Endothelial cell of umbilical vein (primary cell): ENCODE data around the gene HMG20B.

Experiments used
- EZH2 ChIP-seq: IDR thresholded peaks from 2 replicates; pipeline ENCODE4 v1.6.1; 2012; ENCODE audit warnings: borderline replicate concordance, low read depth, mild to moderate bottlenecking, moderate library complexity, low read length, inconsistent platforms; ENCODE audit not compliant: severe bottlenecking
- JUN ChIP-seq: IDR thresholded peaks from 2 replicates; pipeline ENCODE4 v1.6.1; 2011; ENCODE audit warnings: borderline replicate concordance, low read depth; ENCODE audit not compliant: insufficient read length, insufficient read depth
- POLR2A ChIP-seq: IDR thresholded peaks from 2 replicates; pipeline ENCODE4 v1.6.1; 2012; ENCODE audit warnings: low read depth, mild to moderate bottlenecking, control low read depth, low read length
- POLR2AphosphoS5 ChIP-seq: IDR thresholded peaks from 2 replicates; pipeline ENCODE4 v1.6.1; 2012; ENCODE audit warnings: low read depth, mild to moderate bottlenecking, control low read depth, low read length, moderate library complexity; ENCODE audit not compliant: insufficient read depth
- TF ChIP-seq, protein P1 (sequence below), 2 donors: IDR thresholded peaks; 1 replicate in 1 of 2; 2 replicates in 1 of 2; pipeline ENCODE4 v1.5.1; 2011; ENCODE audit warnings: low read length in 2 of 2, mild to moderate bottlenecking in 2 of 2, moderate library complexity in 2 of 2, control low read depth in 1 of 2, inconsistent platforms in 1 of 2, low read depth in 1 of 2; ENCODE audit not compliant: insufficient read depth in 1 of 2; ENCODE audit errors: extremely low read depth in 1 of 2

DNA sequence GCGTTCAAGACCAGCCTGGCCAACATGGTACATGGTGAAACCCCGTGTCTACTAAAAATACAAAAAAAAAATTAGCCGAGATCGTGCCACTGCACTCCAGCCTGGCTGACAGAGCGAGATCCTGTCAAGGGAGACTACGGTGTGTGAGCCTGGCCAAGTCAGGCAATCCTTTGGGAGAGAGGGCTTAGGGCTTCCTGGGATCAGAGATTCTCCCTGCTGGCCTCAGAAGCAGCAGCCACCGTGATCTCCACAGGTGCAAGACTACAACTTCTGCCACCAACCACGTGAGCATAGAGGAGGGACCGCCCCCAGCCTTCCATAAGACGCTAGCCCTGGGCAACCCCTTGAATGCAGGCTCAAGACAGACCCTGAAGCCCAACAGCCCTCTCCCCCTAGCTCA, 22.9 kb upstream of the HMG20B start:
- TF ChIP-seq, protein P1, sequence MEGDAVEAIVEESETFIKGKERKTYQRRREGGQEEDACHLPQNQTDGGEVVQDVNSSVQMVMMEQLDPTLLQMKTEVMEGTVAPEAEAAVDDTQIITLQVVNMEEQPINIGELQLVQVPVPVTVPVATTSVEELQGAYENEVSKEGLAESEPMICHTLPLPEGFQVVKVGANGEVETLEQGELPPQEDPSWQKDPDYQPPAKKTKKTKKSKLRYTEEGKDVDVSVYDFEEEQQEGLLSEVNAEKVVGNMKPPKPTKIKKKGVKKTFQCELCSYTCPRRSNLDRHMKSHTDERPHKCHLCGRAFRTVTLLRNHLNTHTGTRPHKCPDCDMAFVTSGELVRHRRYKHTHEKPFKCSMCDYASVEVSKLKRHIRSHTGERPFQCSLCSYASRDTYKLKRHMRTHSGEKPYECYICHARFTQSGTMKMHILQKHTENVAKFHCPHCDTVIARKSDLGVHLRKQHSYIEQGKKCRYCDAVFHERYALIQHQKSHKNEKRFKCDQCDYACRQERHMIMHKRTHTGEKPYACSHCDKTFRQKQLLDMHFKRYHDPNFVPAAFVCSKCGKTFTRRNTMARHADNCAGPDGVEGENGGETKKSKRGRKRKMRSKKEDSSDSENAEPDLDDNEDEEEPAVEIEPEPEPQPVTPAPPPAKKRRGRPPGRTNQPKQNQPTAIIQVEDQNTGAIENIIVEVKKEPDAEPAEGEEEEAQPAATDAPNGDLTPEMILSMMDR (IDR thresholded peaks at IDR 0.05; ENCODE audit: extremely low read depth in 1 of 2, insufficient read depth in 1 of 2, low read depth in 1 of 2, low read length in 2 of 2) = no peak
- TF ChIP-seq EZH2 (no peak), JUN (no peak), POLR2A (no peak), POLR2AphosphoS5 (no peak)
